Ovary (tissue), 9 donors: Measurements from ENCODE around the gene FOXO3B. TPM values are rescaled to one million over a fixed set of nuclear protein-coding genes. Genes with fewer than 3 reads are reported as not detected.
"Not testable (repeated sequence)": the region's sequence is repeated elsewhere in the genome, so short reads cannot be mapped to it uniquely, and the experiment has no call there.

Experiments used
- DNase-seq, 5 donors: peaks; one replicate each; pipeline ENCODE4 v3.0.0-alpha.2; 2019 to 2020
- H3K27ac ChIP-seq, 2 donors: fragments of 200-600 bp; one replicate each; pipeline versions ENCODE4 v1.5.1 to v1.8.0; 2019 to 2022
- H3K27me3 ChIP-seq: fragments of 200-600 bp; one replicate; pipeline ENCODE4 v1.8.0; 2022
- H3K36me3 ChIP-seq: fragments of 200-600 bp; sonication (generic); one replicate; pipeline ENCODE4 v1.5.1; 2019
- H3K4me1 ChIP-seq: one replicate; pipeline ENCODE4 v1.8.1; 2013; ENCODE audit warnings: mild to moderate bottlenecking, moderate library complexity; ENCODE audit not compliant: insufficient read depth
- H3K4me3 ChIP-seq: fragments of 200-600 bp; sonication (generic); one replicate; pipeline ENCODE4 v1.5.1; 2017
- H3K9me3 ChIP-seq, 2 donors: fragments of 200-600 bp in 1 of 2; sonication (generic) in 1 of 2; one replicate each; pipeline versions ENCODE4 v1.5.1 to v1.8.1; 2013 to 2019; ENCODE audit warnings: mild to moderate bottlenecking in 1 of 2, moderate library complexity in 1 of 2
- CTCF ChIP-seq, 3 donors: fragments of 450-650 bp in 2 of 3; fragments of 200-600 bp in 1 of 3; IDR thresholded peaks; one replicate each; pipeline versions ENCODE4 v1.5.1 to v1.8.0; 2016 to 2022; ENCODE audit warnings: antibody characterized with exemption in 3 of 3, mild to moderate bottlenecking in 1 of 3
- WGBS, 3 donors: extraction: QIAGEN DNeasy Blood & Tissue Kit in 1 of 3; methylation state at CpG; one replicate each; pipeline versions ENCODE4 v1.1.5 to v1.1.7; 2013 to 2017; 5-methylcytosine and 5-hydroxymethylcytosine counted together
- intact Hi-C, 4 donors: fragments of 100-400 bp; cut with DNase I; formaldehyde crosslinking; loops; one replicate each; pipeline versions ENCODE4 v1.11.0 to v1.15.1; 2022 to 2023
- polyA plus RNA-seq, 2 donors: library from polyadenylated mRNA; stranded (reverse); fragments of 200-250 nt in 1 of 2; fragments of 350-450 nt in 1 of 2; fragmentation: Illumina TruSeq in 1 of 2; extraction: RNeasy Lipid Tissue Mini Kit (QIAGEN cat#74804) in 1 of 2; gene quantifications; one replicate each; pipeline ENCODE4 v1.2.3, GENCODE V29; 2013 to 2014
- total RNA-seq, 7 donors: library from RNA; depleted of rRNA in 2 of 7; stranded (reverse); fragments of >200 nt in 2 of 7; fragmentation: NEBNext Ultra II Directional in 3 of 7; extraction: Animal tissue kit (Norgen Biotek cat#: 25700) in 3 of 7; gene quantifications; one replicate each; pipeline versions ENCODE4 v1.1.0 to v1.2.4, GENCODE V29; 2016 to 2023
- donor health status: DM: no; HTN: no; CAD: no; lungs with moderate emphysema.
- donor health status: DM: no; HTN: no; CAD: no.
- donor health status: Bipolar disorder and iron deficiency.
- donor health status: DM: yes; HTN: yes; CAD: no.
- donor health status: DM: no; HTN: no; CAD: no.
- donor health status: DM: yes; HTN: yes; CAD: no.

Gene FOXO3B
- total and polyA plus RNA-seq, 9 donors = 1.2 to 15.0 (median 9.5) TPM

DNA sequence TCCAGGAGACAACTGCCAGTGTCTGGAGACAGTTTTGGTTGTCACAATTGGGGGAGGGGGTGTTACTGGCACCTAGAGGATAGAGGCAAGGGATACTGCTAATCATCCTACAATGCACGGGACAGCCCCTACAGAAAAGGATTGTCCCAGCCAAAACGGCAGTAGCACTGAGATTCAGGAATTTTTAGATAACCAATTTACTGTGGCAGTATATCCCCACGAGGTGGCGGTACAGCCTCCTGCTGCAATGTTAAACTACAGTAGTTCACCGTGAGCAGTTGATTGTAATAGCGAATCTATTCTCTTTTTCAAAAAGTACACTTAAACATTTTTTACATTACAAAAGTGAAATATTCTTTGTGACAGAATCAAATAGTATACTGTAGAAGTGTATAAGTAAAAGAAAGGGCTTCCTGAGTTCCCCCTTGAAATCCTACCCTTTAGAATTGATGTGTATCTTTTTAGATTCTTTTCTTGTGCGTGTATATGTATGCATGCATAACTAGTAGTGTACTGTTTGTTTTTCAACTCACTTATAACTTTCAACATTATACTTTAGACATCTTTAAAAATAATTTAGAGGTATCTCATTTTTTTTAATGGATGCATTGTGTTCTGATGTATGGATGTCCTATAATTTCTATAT lies 30.4 kb upstream of the FOXO3B start:
- H3K4me3 ChIP-seq, H3K9me3 ChIP-seq, H3K27me3 ChIP-seq, H3K36me3 ChIP-seq, intact Hi-C loops, H3K4me1 ChIP-seq, H3K27ac ChIP-seq: not testable (repeated sequence)
- 10 to 12% (median 10%) methylated on average over 7 of the region's 7 CpGs for WGBS, 3 donors
- DNase-seq = peak; percentile 55 to 77 (median 69)
- peak; percentile 27 to 37 (median 32) for TF ChIP-seq CTCF (IDR thresholded peaks at IDR 0.05)

- H3K9me3 ChIP-seq, H3K4me1 ChIP-seq, intact Hi-C loops, DNase-seq, H3K4me3 ChIP-seq, H3K36me3 ChIP-seq, H3K27ac ChIP-seq, H3K27me3 ChIP-seq: not testable (repeated sequence)
- 90 to 99% (median 95%) methylated on average over 3 of the region's 3 CpGs for WGBS, 3 donors
Measured at GRCh38 chr17:18708215-18708614, 26.1 kb upstream of the FOXO3B start.

- not testable (repeated sequence) for H3K27me3 ChIP-seq
Measured at GRCh38 chr17:18705955-18706354, 23.8 kb upstream of the FOXO3B start.

GRCh38 chr17:18698473-18699103 lies 16.5 kb upstream of the FOXO3B start:
- H3K27ac ChIP-seq, H3K36me3 ChIP-seq, intact Hi-C loops, DNase-seq, H3K9me3 ChIP-seq, H3K4me1 ChIP-seq, H3K27me3 ChIP-seq: not testable (repeated sequence)
- peak overlapping the region; percentile 51 for H3K4me3 ChIP-seq
- WGBS, 3 donors = 50 to 61% (median 56%) methylated on average over 8 of the region's 8 CpGs

More at GRCh38 chr17:18705955-18706354, 23.8 kb upstream of the FOXO3B start:
- WGBS, 3 donors = 92 to 97% (median 94%) methylated on average over 3 of the region's 3 CpGs
- intact Hi-C loops, H3K27ac ChIP-seq, DNase-seq, H3K4me1 ChIP-seq, H3K36me3 ChIP-seq, H3K4me3 ChIP-seq, H3K9me3 ChIP-seq: not testable (repeated sequence)

GRCh38 chr17:18695143-18695542 lies 13.0 kb upstream of the FOXO3B start:
- H3K27me3 ChIP-seq, DNase-seq, H3K9me3 ChIP-seq, H3K4me3 ChIP-seq, intact Hi-C loops, H3K4me1 ChIP-seq, H3K36me3 ChIP-seq, H3K27ac ChIP-seq: not testable (repeated sequence)
- WGBS, 3 donors = 54 to 69% (median 57%) methylated on average over 2 of the region's 2 CpGs

DNA sequence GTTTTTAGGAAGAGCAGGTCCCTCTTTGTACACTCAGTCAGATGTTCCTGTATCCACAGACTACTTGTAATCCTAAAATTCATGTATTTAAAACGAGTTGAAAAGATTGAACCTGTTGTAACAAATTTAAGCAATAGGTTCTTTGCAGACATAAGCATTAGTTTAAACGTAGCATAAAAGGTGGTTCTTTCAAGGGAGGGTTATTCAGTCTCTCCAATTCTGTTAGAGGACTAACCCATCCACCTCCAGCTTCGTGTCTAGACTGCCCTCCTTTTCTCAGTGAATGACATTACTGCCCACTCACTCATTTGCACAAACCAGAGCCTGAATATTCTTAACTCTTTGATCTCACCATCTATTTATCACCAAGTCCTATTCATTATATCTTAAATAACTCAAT lies 554 bp upstream of the FOXO3B start:
- H3K9me3 ChIP-seq, H3K27ac ChIP-seq, H3K4me1 ChIP-seq, H3K36me3 ChIP-seq, intact Hi-C loops, DNase-seq, H3K27me3 ChIP-seq: not testable (repeated sequence)
- peak overlapping the region; percentile 53 for H3K4me3 ChIP-seq
- WGBS, 3 donors = 0 to 4% (median 0%) methylated on average over 3 of the region's 3 CpGs

GRCh38 chr17:18677381-18677780 lies 4.7 kb downstream of the FOXO3B start:
- intact Hi-C loops, H3K27ac ChIP-seq, H3K36me3 ChIP-seq, H3K4me1 ChIP-seq, DNase-seq, H3K4me3 ChIP-seq, H3K27me3 ChIP-seq, H3K9me3 ChIP-seq: not testable (repeated sequence)
- 98 to 99% (median 99%) methylated on average over 26 to 29 of the region's 29 CpGs for WGBS, 3 donors

GRCh38 chr17:18676928-18677327 lies 5.2 kb downstream of the FOXO3B start:
- H3K9me3 ChIP-seq, H3K4me1 ChIP-seq, H3K4me3 ChIP-seq, H3K27me3 ChIP-seq, intact Hi-C loops, DNase-seq, H3K27ac ChIP-seq, H3K36me3 ChIP-seq: not testable (repeated sequence)
- WGBS, 3 donors = 98% methylated on average over 3 of the region's 3 CpGs

- H3K27ac ChIP-seq, H3K4me1 ChIP-seq, H3K9me3 ChIP-seq, H3K36me3 ChIP-seq, H3K27me3 ChIP-seq, H3K4me3 ChIP-seq, DNase-seq, intact Hi-C loops: not testable (repeated sequence)
- WGBS, 3 donors = 94 to 98% (median 95%) methylated on average over 34 to 80 of the region's 102 CpGs
Measured at GRCh38 chr17:18672395-18673227, 9.5 kb downstream of the FOXO3B start.

- not testable (repeated sequence) for H3K9me3 ChIP-seq
Measured at GRCh38 chr17:18668625-18669024, 13.5 kb downstream of the FOXO3B start.

More at GRCh38 chr17:18668625-18669024, 13.5 kb downstream of the FOXO3B start:
- H3K27me3 ChIP-seq, H3K36me3 ChIP-seq, H3K4me3 ChIP-seq, H3K4me1 ChIP-seq, H3K27ac ChIP-seq, DNase-seq, intact Hi-C loops: not testable (repeated sequence)
- WGBS, 3 donors = 93 to 100% (median 94%) methylated on average over 1 of the region's 1 CpG
